Activated T-cell treated with anti-CD3 and anti-CD28 coated beads for 24 hours (primary cell): Measurements from ENCODE around the gene KIF1C.

Source experiments
- DNase-seq: peaks from one replicate; pipeline ENCODE4 v3.0.0-alpha.2; 2020; ENCODE audit warnings: low read depth

Gene KIF1C

DNA sequence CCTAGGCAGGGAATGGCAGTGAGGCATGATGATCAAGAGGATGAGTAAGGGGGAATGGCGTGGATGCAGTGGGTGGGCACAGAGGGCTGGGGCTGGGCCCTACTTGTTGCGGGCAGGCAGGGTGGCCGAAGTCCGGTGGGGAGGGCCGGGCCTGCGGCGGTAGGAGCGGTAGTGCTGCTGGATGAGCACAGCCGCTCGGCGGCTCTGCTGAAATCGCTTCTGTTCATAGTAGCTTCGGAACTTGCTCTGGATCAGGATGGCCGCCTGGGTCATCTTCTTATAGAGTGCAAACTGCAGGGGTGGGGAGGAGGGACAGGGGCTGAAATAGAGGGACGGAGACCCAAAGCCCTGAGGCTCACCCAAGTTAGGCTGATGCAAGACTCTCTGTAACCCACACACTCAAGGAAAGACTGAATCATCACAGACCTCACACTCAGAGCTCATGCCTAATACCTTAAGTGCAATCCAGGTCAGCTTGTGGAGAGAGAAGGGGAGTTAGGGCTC, 28.7 kb upstream of the KIF1C start:
- DNase-seq, result no peak

DNA sequence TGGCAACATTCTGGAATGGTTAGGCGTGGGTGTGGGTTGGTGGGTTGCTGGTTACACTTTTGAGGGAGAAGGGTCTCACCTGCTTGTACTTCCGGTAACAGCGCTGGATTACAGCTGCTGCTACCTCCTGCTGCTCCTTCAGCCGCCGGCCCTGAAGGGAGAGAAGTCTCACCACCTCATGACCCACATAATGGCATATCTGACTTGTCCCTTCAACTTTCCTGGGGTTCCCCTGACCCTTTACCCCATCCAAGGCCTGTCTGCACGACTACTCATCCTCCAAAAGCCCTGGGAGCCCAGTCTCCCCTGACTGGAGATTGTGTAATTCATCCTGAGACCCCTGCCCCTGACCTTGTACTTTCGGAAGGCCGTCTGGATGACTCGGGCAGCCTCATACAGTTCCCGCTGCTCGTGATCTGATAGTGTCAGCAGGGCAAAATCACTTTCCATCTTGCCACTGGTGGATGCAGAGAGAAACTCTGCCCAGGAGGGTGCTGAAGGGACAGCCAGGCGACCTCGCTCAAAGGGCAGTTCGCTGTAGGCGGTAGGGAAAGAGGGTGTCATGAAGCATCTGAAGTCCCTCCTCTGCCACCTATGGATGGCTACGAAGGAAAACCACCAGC, 28.1 kb upstream of the KIF1C start:
- DNase-seq, result no peak

- no peak for DNase-seq
Measured at GRCh38 chr17:4970273-4970672, 27.5 kb upstream of the KIF1C start.

- no peak for DNase-seq
Measured at GRCh38 chr17:4971826-4972225, 25.9 kb upstream of the KIF1C start.

- DNase-seq, result no peak
Measured at GRCh38 chr17:4972322-4972721, 25.4 kb upstream of the KIF1C start.

DNA sequence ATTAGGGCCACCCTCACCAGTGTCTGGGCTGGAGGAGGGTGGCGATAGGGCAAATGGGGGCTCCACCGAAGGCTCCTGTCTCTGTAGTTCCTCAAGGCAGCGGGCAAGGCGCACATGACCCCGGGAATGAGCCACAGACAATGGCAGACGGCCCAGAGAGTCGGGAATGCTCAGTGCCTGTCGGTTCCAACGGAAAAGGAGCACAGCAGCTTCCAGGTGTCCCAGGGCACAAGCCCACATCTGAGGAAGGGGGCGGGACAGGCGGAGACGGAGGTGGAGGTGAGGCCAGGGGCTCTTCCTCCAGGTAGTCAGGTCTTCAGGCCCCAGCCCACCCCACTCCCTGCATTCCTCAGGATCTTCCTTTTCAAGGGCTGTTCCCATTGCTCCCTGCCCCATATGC, 25.0 kb upstream of the KIF1C start:
- no peak for DNase-seq

- DNase-seq, result no peak
Measured at GRCh38 chr17:4973256-4974114, 24.3 kb upstream of the KIF1C start.

DNA sequence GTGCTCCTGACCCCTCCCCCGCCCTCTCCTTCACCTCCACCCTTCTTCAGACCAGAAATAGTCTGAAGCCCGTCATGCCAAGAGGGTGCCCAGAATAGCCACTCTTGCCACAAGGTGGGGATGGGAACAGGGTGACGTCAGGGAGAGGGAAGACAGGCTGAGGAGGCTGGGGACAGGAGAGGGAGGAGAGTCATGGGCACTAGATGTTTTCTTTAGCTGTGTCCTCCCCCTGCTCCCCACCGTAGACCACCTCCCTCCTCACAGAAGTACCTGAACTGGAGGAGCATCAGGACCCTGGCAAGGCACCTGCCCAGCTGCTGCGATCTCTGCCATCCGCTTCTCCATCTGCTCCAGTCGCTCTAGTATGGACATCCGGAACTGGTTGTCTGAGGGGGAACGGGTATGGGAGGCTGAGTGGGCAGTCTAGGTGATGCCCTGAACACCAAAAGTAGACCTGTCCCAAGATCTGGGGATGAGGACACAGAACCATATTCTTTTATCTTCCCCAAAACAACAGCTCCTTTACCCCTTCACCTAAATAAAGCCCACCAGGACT, 23.6 kb upstream of the KIF1C start:
- no peak for DNase-seq

DNA sequence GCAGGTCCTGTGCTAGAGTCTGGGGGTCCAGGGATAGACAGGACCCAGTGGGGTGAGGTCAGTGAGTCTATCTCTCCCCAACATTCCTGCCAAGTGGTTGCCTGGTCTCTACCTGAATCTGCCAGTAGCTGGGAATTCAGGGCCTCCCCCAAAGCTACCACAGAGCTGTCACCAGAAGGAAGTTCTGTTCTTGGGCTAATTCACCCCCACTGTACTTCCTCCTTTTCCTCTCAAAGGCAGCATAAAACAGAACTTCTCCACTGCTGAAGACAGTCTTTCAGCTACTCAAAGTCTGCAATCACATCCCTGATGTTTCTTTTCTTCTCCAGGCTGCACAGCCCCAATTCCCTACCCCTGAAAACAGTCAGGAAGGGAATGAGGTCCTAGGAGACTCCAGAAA, 19.0 kb upstream of the KIF1C start:
- DNase-seq, result no peak

DNA sequence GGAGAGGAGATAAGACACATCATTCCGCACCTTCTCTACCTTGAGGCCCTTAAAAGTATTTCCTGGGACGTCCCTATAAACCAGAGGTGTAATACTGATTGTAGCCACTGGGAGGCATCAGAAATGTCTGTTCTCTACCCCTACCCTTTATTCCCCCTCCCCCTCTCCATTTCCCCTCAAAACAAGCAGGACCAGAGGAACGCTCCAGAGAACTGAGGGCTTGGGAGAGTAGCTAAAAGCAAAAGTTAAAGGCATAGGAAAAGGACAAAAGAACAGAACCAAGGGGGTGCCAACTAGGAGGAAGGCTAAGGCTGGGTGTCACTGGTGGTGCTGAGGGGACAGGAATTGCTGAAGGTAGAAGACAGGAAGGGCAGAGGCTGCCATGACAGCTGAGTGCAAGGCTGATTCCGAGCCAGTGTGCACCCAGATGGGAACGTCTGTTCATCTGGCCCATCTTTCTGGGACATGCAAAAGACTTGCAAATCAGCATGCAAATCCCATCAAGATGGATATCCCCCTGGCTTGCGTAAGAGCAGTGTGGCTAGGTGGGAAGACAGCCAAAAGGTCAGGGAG, 17.0 kb upstream of the KIF1C start:
- peak; percentile 39 for DNase-seq

GRCh38 chr17:4982305-4982704, 15.4 kb upstream of the KIF1C start:
- DNase-seq, result no peak

DNA sequence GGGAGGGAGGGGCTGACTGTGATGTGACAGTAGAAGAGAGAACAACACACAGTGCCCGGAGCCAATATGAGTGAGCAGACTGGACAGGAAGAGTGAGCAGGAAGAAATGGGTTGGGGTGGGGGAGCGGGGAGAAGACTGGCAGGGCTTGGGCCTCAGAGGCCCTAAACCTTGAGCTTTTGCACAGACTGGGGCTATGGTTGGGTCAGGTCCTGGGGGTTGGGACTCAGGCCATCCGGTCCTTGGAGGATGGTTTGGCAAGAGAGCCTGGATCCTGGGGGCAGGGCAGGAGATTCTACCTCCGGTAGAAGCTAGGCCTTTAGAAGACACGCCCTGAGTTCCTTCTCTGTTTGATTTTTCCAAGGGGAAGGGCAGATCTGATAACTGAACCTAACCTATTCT, 11.3 kb upstream of the KIF1C start:
- DNase-seq, result no peak

- DNase-seq, result peak; percentile 84
Measured at GRCh38 chr17:4986951-4987766, 10.6 kb upstream of the KIF1C start, which contains the start of gene CAMTA2. TSS of gene CAMTA2 (minus strand) at chr17:4987675. CDS start at chr17:4986222, 1,453 bp downstream.

DNA sequence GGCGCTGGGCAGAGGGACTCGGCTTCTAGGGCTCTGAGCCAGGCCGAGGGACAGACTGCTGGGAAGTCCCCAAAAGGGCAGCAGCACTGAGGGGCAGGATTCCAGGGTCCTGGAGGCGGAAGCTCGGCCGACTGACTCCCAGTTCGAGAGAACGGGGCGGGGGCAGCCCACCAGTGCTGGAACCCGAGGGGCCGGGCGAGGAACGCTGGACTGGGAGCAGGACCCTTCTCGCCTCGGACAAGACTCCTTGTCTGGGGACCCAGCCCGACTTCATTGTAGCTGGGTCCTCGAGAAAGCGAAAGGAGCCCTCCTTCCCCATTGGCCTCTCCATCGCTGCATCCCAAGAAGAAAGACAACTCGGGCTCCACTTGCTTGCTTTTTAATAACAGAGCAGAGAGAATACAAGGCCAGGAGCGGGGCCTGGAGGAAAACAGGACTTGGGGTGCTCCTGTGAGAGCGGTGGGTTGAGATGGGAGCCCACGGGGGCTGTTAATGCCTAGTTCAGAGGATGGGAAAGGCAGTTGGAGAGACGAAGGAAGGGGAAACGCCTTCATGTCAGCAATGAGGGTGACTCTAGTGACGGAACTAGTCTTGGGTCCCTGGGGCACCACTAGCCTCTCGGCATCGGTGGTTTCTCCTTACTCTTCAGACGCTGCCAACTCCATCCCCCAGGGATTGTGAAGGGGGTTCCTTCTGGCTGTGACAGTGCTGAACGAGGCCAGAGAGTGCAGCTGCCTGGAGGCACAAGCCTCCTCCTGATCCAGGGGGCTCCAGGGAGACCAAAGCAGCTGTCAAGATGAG, 9.8 kb upstream of the KIF1C start:
- DNase-seq, result no peak

- DNase-seq, result no peak
Measured at GRCh38 chr17:4994081-4994595, 3.6 kb upstream of the KIF1C start.

DNA sequence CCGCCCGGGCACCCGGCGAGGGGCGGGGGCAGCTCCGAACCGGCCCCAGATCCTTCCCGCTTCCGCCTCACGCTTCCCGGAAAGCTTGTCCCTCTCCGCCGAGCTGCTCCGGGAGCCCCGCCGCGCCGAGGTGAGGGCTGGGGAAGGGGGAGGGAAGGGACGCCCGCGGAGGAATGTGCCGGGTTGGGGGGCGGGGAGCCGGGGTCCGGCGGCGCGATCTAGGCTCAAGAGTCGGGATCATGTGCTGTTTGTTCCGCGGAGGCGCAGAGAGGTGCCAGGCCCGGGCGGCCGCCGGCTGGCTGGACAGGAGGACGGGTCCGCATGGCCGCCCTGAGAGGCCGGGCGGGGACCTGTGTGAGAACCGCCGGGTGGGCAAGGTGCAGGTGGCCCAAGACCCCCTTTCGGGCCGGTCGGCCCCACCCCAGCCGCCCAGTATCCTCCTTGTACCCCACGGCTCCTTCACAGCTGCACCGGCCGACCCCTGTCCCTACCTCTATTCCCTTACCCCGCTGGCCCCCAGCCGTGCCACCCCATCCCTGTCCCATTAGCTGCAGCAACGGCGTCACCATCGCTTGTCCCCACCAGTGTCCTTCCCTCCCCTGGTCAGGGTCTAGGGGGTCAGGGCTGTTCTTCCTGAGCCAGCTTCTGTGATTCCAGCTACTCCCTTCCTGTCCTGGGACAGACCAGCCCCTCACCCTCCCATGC, 429 bp downstream of the KIF1C start:
- no peak for DNase-seq

- DNase-seq, result no peak
Measured at GRCh38 chr17:4998732-4999429, 1.1 kb downstream of the KIF1C start.

DNA sequence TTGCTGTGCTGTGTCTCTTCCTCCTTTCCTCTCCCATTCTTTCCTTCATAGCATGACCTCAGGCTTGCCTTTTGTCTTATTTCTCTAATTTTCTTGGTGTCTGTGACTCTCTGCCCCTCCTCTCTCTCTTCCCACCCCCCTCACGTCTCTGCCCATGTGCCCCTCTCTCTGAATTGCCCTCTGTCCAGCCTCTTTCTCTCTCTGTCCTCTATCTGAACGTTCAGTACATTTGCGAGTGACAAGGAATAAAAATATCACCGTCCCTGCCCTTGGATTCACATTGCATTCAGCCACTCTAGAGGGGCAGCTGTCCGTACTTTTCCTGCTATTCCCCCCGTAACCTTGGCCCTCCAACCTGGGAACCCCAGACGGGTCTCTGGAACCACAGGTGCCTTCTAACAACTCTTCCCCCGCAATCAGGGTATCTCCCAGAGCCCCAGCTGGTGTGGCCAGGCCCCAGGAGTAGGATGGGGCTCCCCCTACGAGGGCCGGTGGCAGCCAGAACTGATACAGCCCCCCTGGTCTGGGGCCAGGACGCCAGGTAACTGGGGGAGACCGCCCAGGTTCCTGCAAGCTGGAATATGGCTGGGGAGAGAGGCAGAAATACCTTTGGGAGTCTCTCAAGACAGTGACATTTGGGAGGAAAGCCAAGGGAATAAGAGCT, 1.8 kb downstream of the KIF1C start:
- no peak for DNase-seq

GRCh38 chr17:5000237-5000639, 2.5 kb downstream of the KIF1C start:
- DNase-seq, result no peak
